B cell (primary cell): ENCODE measurements around the gene CMIP.

ENCODE experiments used
- CTCF ChIP-seq: fragments of 200-600 bp; IDR thresholded peaks from one replicate; pipeline ENCODE4 v1.8.0; 2022; ENCODE audit warnings: antibody characterized with exemption, mild to moderate bottlenecking
- EZH2 ChIP-seq: IDR thresholded peaks from 2 replicates; pipeline ENCODE4 v1.6.1; 2012; ENCODE audit warnings: borderline replicate concordance, low read depth, mild to moderate bottlenecking, moderate library complexity, low read length; ENCODE audit not compliant: insufficient read depth, poor library complexity, severe bottlenecking

- TF ChIP-seq CTCF (no peak), EZH2 (no peak)
Measured at GRCh38 chr16:81633147-81633619, 188.6 kb downstream of the CMIP start.
